Fibroblast of villous mesenchyme (primary cell): Measurements from ENCODE around the gene CFAP45. TPM values are rescaled to one million over a fixed set of nuclear protein-coding genes. Genes with fewer than 3 reads are reported as not detected.
A peak's percentile ranks its signal among the peaks of the same experiment; 100 is the strongest.

Experiments used
- DNase-seq: peaks from one replicate; pipeline ENCODE4 v3.0.0-alpha.2; 2010; ENCODE audit warnings: low read depth
- H3K4me3 ChIP-seq: 2 replicates; pipeline ENCODE4 v1.5.1; 2011; ENCODE audit warnings: low read depth, mild to moderate bottlenecking, low read length
- CTCF ChIP-seq: IDR thresholded peaks from 2 replicates; pipeline ENCODE4 v1.5.1; 2012; ENCODE audit warnings: low read depth, mild to moderate bottlenecking, low read length; ENCODE audit not compliant: insufficient read depth
- total RNA-seq: library from RNA; depleted of rRNA; stranded (reverse); fragments of >200 nt; gene quantifications from 2 replicates; pipeline ENCODE4 v1.2.3, GENCODE V29; 2012

Gene CFAP45
- total RNA-seq, 1 donor, result 0.43 TPM

GRCh38 chr1:159873530-159874143 is 26.3 kb downstream of the CFAP45 start:
- no peak overlapping the region for H3K4me3 ChIP-seq
- TF ChIP-seq CTCF, result no peak
- no peak for DNase-seq

- no peak for DNase-seq
- no peak for TF ChIP-seq CTCF
- H3K4me3 ChIP-seq, result no peak overlapping the region
These were observed 27.1 kb downstream of the CFAP45 start for GRCh38 chr1:159872891-159873290.

- DNase-seq, result no peak
- no peak overlapping the region for H3K4me3 ChIP-seq
- no peak for TF ChIP-seq CTCF
These were observed 29.3 kb downstream of the CFAP45 start for GRCh38 chr1:159870704-159871103.

DNA sequence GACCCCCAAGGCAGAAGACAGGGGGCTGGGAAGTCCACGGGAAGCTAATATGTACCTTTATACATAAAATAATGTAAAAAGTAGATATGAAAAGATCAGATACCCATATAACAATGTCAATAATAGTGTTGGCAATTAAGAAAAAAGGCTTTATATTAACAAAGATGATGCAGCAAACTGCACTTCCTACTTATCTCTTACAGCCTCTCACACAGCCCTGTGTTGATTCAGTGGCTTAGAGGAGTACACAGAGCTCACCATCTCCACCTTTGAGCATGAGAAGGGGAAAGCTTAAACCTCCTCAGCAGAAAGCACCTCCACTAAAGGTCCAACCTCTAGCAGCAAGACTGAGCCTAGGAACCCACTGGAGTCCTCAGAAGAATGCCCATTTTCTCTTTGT is 30.4 kb downstream of the CFAP45 start:
- H3K4me3 ChIP-seq, result no peak overlapping the region
- DNase-seq, result no peak
- no peak for TF ChIP-seq CTCF

DNA sequence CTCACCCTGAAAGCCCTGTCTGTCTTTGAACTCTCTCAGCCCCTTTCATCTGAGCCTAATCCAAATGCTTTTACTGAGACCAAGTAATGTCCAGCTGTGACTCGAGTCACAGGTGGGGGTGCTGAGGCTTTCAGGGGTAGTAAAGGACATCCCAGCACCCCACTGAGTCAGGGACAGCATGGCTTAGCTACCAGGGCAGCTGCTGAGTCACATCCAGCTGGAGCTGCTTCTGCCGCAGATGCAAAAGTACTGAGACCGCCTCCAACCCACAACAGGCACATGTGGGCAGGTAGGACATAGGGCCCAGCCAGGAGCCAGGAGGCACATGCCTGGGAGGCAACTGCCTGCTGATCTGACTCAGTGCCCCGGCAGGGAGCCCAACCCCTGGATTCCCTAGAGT is 30.8 kb downstream of the CFAP45 start:
- peak; percentile 57 for DNase-seq
- TF ChIP-seq CTCF, result no peak
- no peak overlapping the region for H3K4me3 ChIP-seq

- no peak for TF ChIP-seq CTCF
- DNase-seq, result no peak
- no peak overlapping the region for H3K4me3 ChIP-seq
These were observed 31.2 kb downstream of the CFAP45 start for GRCh38 chr1:159868766-159869165.

- H3K4me3 ChIP-seq, result no peak overlapping the region
- no peak for TF ChIP-seq CTCF
- DNase-seq, result peak; percentile 51
These were observed 32.3 kb downstream of the CFAP45 start for GRCh38 chr1:159867664-159868026.
